H1 (cell line): ENCODE data around the gene MGAT4B. TPM values are rescaled to one million over a fixed set of nuclear protein-coding genes. Genes with fewer than 3 reads are reported as not detected.

Source experiments
- CTCF ChIA-PET: fragments of 300-600 bp; sonication (Branson Sonifier 250); formaldehyde crosslinking; loops from one replicate; lab custom pipeline; 2021; ENCODE audit not compliant: partially characterized antibody; lab: Charles Lee
- POLR2A ChIA-PET: fragments of 300-600 bp; sonication (Branson Sonifier 250); formaldehyde crosslinking; loops from one replicate; lab custom pipeline; 2021; ENCODE audit warnings: inconsistent platforms; ENCODE audit not compliant: partially characterized antibody; lab: Charles Lee
- DNase-seq, 2 experiments: peaks; one replicate each; pipeline versions ENCODE4 v3.0.0 to v3.0.0-alpha.2; 2010 to 2022; ENCODE audit warnings: low spot score in 2 of 2, low read depth in 1 of 2, mixed read lengths in 1 of 2
- FAIRE-seq: peaks from 2 replicates; lab custom pipeline; 2011; peaks lifted over from hg19 to GRCh38; lab: Jason Lieb, UNC
- H2AFZ ChIP-seq: 2 replicates; pipeline ENCODE4 v1.8.1; 2012; ENCODE audit warnings: low read length, inconsistent platforms
- H2AK5ac ChIP-seq: 2 replicates; pipeline ENCODE4 v1.6.1; 2013; ENCODE audit warnings: low read depth, low read length
- H2BK120ac ChIP-seq: replicated peaks from 2 replicates; pipeline ENCODE3; 2013; ENCODE audit warnings: low read depth, low read length, inconsistent platforms
- H2BK12ac ChIP-seq: 2 replicates; pipeline ENCODE4 v1.6.1; 2013; ENCODE audit warnings: low read depth, low read length
- H2BK15ac ChIP-seq: 2 replicates; pipeline ENCODE4 v1.6.1; 2013; ENCODE audit warnings: low read length
- H2BK20ac ChIP-seq: 2 replicates; pipeline ENCODE4 v1.6.1; 2013; ENCODE audit warnings: low read length
- H2BK5ac ChIP-seq: 2 replicates; pipeline ENCODE4 v1.6.1; 2013; ENCODE audit warnings: low read depth, low read length
- H3K14ac ChIP-seq: 2 replicates; pipeline ENCODE4 v1.6.1; 2013; ENCODE audit warnings: inconsistent platforms; ENCODE audit not compliant: insufficient read length
- H3K18ac ChIP-seq: 2 replicates; pipeline ENCODE4 v1.6.1; 2013; ENCODE audit warnings: low read length; ENCODE audit errors: extremely low read depth
- H3K23ac ChIP-seq: 2 replicates; pipeline ENCODE4 v1.6.1; 2013; ENCODE audit warnings: inconsistent platforms; ENCODE audit not compliant: insufficient read length
- H3K23me2 ChIP-seq: 2 replicates; pipeline ENCODE4 v1.6.1; 2013; ENCODE audit warnings: low read depth, low read length
- H3K27ac ChIP-seq: 2 replicates; pipeline ENCODE4 v1.6.1; 2011; ENCODE audit warnings: low read depth, low read length, inconsistent platforms
- H3K27me3 ChIP-seq, 4 experiments: replicated peaks in 1 of 4; 1 replicate in 1 of 4; 2 replicates in 3 of 4; pipeline versions ENCODE4 v1.6.1 to v1.8.1; 2011 to 2013; ENCODE audit warnings: low read length in 3 of 4, mild to moderate bottlenecking in 3 of 4, inconsistent platforms in 2 of 4, mixed read lengths in 2 of 4, moderate library complexity in 1 of 4; ENCODE audit not compliant: control insufficient read depth in 3 of 4, insufficient read depth in 3 of 4; ENCODE audit errors: extremely low read depth in 1 of 4
- H3K36me3 ChIP-seq, 4 experiments: 2 replicates each; pipeline versions ENCODE4 v1.6.1 to v1.8.1; 2011 to 2013; ENCODE audit warnings: mild to moderate bottlenecking in 4 of 4, low read length in 3 of 4, moderate library complexity in 2 of 4, control low read depth in 1 of 4, inconsistent platforms in 1 of 4; ENCODE audit not compliant: insufficient read depth in 4 of 4, control insufficient read depth in 2 of 4
- H3K4ac ChIP-seq: replicated peaks from 2 replicates; pipeline ENCODE3; 2013; ENCODE audit warnings: low read length, low read depth, mixed read lengths, inconsistent platforms; ENCODE audit not compliant: insufficient read length
- H3K4me1 ChIP-seq, 4 experiments: replicated peaks in 1 of 4; 1 replicate in 1 of 4; 2 replicates in 3 of 4; pipeline versions ENCODE4 v1.6.1 to v1.8.1; 2011 to 2013; ENCODE audit warnings: low read length in 3 of 4, inconsistent platforms in 2 of 4, mixed read lengths in 1 of 4; ENCODE audit not compliant: insufficient read depth in 4 of 4, control insufficient read depth in 3 of 4
- H3K4me2 ChIP-seq, 2 experiments: 2 replicates each; pipeline versions ENCODE4 v1.6.1 to v1.8.1; 2011 to 2013; ENCODE audit warnings: low read depth in 2 of 2, low read length in 2 of 2, control low read depth in 1 of 2, inconsistent platforms in 1 of 2, mild to moderate bottlenecking in 1 of 2; ENCODE audit not compliant: insufficient read depth in 1 of 2
- H3K4me3 ChIP-seq, 4 experiments: fragments of 200-600, 300-600 bp in 1 of 4; sonication (generic), shearing (Covaris generic), sonication (Bioruptor Twin) in 1 of 4; 2 replicates each; pipeline versions ENCODE4 v1.5.1 to v1.8.1; 2011 to 2016; ENCODE audit warnings: low read length in 4 of 4, low read depth in 3 of 4, control low read depth in 2 of 4, inconsistent platforms in 2 of 4, mild to moderate bottlenecking in 2 of 4, mixed read lengths in 1 of 4, moderate library complexity in 1 of 4; ENCODE audit not compliant: insufficient read depth in 2 of 4; ENCODE audit errors: extremely low read depth in 1 of 4
- H3K56ac ChIP-seq: replicated peaks from 2 replicates; pipeline ENCODE3; 2013; ENCODE audit warnings: low read depth, mild to moderate bottlenecking, mixed read lengths, low read length, inconsistent platforms; ENCODE audit not compliant: insufficient read length
- H3K79me1 ChIP-seq: 2 replicates; pipeline ENCODE4 v1.6.1; 2013; ENCODE audit warnings: low read depth, low read length, control low read depth
- H3K79me2 ChIP-seq, 2 experiments: 2 replicates each; pipeline versions ENCODE4 v1.6.1 to v1.8.1; 2012 to 2013; ENCODE audit warnings: low read length in 2 of 2, mild to moderate bottlenecking in 2 of 2, inconsistent platforms in 1 of 2; ENCODE audit not compliant: insufficient read depth in 2 of 2, control insufficient read depth in 1 of 2
- H3K9ac ChIP-seq, 4 experiments: replicated peaks in 1 of 4; 1 replicate in 1 of 4; 2 replicates in 3 of 4; pipeline versions ENCODE4 v1.6.1 to v1.8.1; 2011 to 2013; ENCODE audit warnings: low read depth in 3 of 4, low read length in 3 of 4, control low read depth in 2 of 4, mild to moderate bottlenecking in 2 of 4, moderate library complexity in 2 of 4, inconsistent platforms in 1 of 4; ENCODE audit errors: extremely low read depth in 1 of 4
- H3K9me3 ChIP-seq, 2 experiments: 2 replicates each; pipeline versions ENCODE4 v1.6.1 to v1.8.1; 2012 to 2013; ENCODE audit warnings: mild to moderate bottlenecking in 2 of 2, moderate library complexity in 2 of 2, control low read depth in 1 of 2, inconsistent platforms in 1 of 2, low read depth in 1 of 2, low read length in 1 of 2, mixed read lengths in 1 of 2; ENCODE audit not compliant: insufficient read depth in 2 of 2
- H4K20me1 ChIP-seq, 2 experiments: replicated peaks in 1 of 2; 2 replicates each; pipeline versions ENCODE3 to v1.8.1; 2011 to 2013; ENCODE audit warnings: inconsistent platforms in 2 of 2, low read length in 2 of 2, mild to moderate bottlenecking in 1 of 2; ENCODE audit not compliant: insufficient read depth in 2 of 2, control insufficient read depth in 1 of 2
- H4K5ac ChIP-seq: 2 replicates; pipeline ENCODE4 v1.6.1; 2013; ENCODE audit warnings: low read length, low read depth, mixed read lengths, inconsistent platforms; ENCODE audit not compliant: insufficient read length
- H4K8ac ChIP-seq: 2 replicates; pipeline ENCODE4 v1.8.0; 2013; ENCODE audit warnings: mild to moderate bottlenecking, moderate library complexity, low read length, inconsistent platforms; ENCODE audit not compliant: insufficient read depth; ENCODE audit errors: extremely low read depth
- H4K91ac ChIP-seq: replicated peaks from 2 replicates; pipeline ENCODE3; 2013; ENCODE audit warnings: low read length, mixed read lengths, inconsistent platforms; ENCODE audit not compliant: insufficient read length
- ATF3 ChIP-seq: IDR thresholded peaks from 2 replicates; pipeline ENCODE4 v1.6.1; 2011; ENCODE audit warnings: low read depth, mild to moderate bottlenecking, low read length; ENCODE audit not compliant: insufficient read depth
- BCL11A ChIP-seq, 2 experiments: IDR thresholded peaks; one replicate each; pipeline ENCODE4 v1.6.1; 2011; ENCODE audit warnings: low read depth in 2 of 2, low read length in 2 of 2, mild to moderate bottlenecking in 2 of 2
- CREB1 ChIP-seq: IDR thresholded peaks from 2 replicates; pipeline ENCODE4 v1.6.1; 2012; ENCODE audit warnings: inconsistent platforms
- EP300 ChIP-seq, 2 experiments: IDR thresholded peaks; 1 replicate in 1 of 2; 2 replicates in 1 of 2; pipeline ENCODE4 v1.6.1; 2011 to 2012; ENCODE audit warnings: low read depth in 2 of 2, low read length in 2 of 2, mild to moderate bottlenecking in 2 of 2, borderline replicate concordance in 1 of 2, inconsistent platforms in 1 of 2, moderate library complexity in 1 of 2
- JUN ChIP-seq: IDR thresholded peaks from 2 replicates; pipeline ENCODE4 v1.6.1; 2011; ENCODE audit warnings: low read depth, mild to moderate bottlenecking, improper control_type of control experiment, low read length
- KDM4A ChIP-seq: IDR thresholded peaks from one replicate; pipeline ENCODE4 v1.7.1; 2012; ENCODE audit warnings: low read depth, mild to moderate bottlenecking, moderate library complexity, low read length, inconsistent platforms; ENCODE audit not compliant: severe bottlenecking
- PHF8 ChIP-seq: fragments of 200-600 bp; sonication (generic); conservative IDR thresholded peaks from 2 replicates; pipeline ENCODE4 v1.7.1; 2012; ENCODE audit warnings: low read depth, mild to moderate bottlenecking, inconsistent platforms, low read length, moderate library complexity
- POLR2A ChIP-seq, 2 experiments: IDR thresholded peaks; 1 replicate in 1 of 2; 2 replicates in 1 of 2; pipeline ENCODE4 v1.6.1; 2011; ENCODE audit warnings: low read depth in 2 of 2, low read length in 2 of 2, mild to moderate bottlenecking in 2 of 2; ENCODE audit errors: control extremely low read depth in 1 of 2
- TAF1 ChIP-seq: IDR thresholded peaks from 2 replicates; pipeline ENCODE4 v1.6.1; 2011; ENCODE audit warnings: mild to moderate bottlenecking, low read depth, low read length
- TAF7 ChIP-seq: optimal IDR thresholded peaks from 2 replicates; pipeline ENCODE3; 2011; ENCODE audit warnings: low read depth, mild to moderate bottlenecking, inconsistent platforms, low read length, moderate library complexity, borderline replicate concordance
- WGBS, 2 experiments: shearing (Covaris generic) in 1 of 2; methylation state at CpG; one replicate each; pipeline versions ENCODE4 v1.1.6 to v1.1.7; 2013 to 2015; ENCODE audit warnings: low lambda C conversion rate in 2 of 2, mixed read lengths in 2 of 2, inconsistent platforms in 1 of 2, low coverage in 1 of 2, missing lambda C conversion rate in 1 of 2; ENCODE audit not compliant: insufficient replicate concordance in 2 of 2, insufficient coverage in 1 of 2, insufficient read length in 1 of 2; ENCODE audit errors: extremely low coverage in 1 of 2, missing lambda C conversion rate in 1 of 2; 5-methylcytosine and 5-hydroxymethylcytosine counted together
- polyA plus RNA-seq, 7 experiments: library from polyadenylated mRNA; depleted of rRNA in 3 of 7; stranded (reverse) in 5 of 7; unstranded in 2 of 7; fragments of >200 nt in 5 of 7; fragments of 200-250 nt in 2 of 7; gene quantifications; 1 replicate in 5 of 7; 2 replicates in 1 of 7; 4 replicates in 1 of 7; pipeline versions ENCODE4 v1.2.1 to v1.2.3, GENCODE V29; 2011 to 2013; ENCODE audit warnings: missing spikeins in 2 of 7, mixed read lengths in 2 of 7
- total RNA-seq: library from RNA; stranded (reverse); fragmentation: NEBNext Ultra II Directional; extraction: Animal tissue kit (Norgen Biotek cat#: 25700); gene quantifications from 2 replicates; pipeline ENCODE4 v1.2.1, GENCODE V29; 2021

MGAT4B gene
- total and polyA plus RNA-seq, 2 of the 8 experiments (the other 6 are each of a cell fraction or from before 2014, with no cell fraction given): 116 to 128 TPM

- H2BK5ac ChIP-seq: peak within 1 kb of the TSS; percentile 96
- H3K27ac ChIP-seq: peak within 1 kb of the TSS; percentile 91
- no peak within 1 kb of the TSS for H2AFZ ChIP-seq
- peak within 1 kb of the TSS; percentile 97 for H2AK5ac ChIP-seq
- peak within 1 kb of the TSS; percentile 100 for H2BK15ac ChIP-seq
- 3% methylated on average over 44 of the region's 81 CpGs; no CpG with 5 or more reads in 1 of the 2 experiments for WGBS, 2 experiments
- no peaks in the 10 kb centered on the region for H3K9me3 ChIP-seq
- peak within 1 kb of the TSS; percentile 78 to 97 (median 88) for H3K9ac ChIP-seq
- H4K8ac ChIP-seq: peak within 1 kb of the TSS; percentile 79
- peaks cover 8% of the 10 kb centered on the region for H3K79me1 ChIP-seq
- ChIA-PET CTCF (interaction anchor here (0.8 to 1.8 kb wide), 6 partner anchors 9 to 48 kb away, joined by 3 to 6 read pairs (median 4); no protein-coding TSS in a partner anchor), POLR2A (interaction anchor here (0.6 to 12.6 kb wide), 19 partner anchors 8 to 215 kb away, joined by 3 to 207 read pairs (median 3); partner anchors contain the start of genes HNRNPH1, LTC4S and MGAT4B)
- peaks cover 8 to 25% of the 10 kb centered on the region in 2 experiments for H4K20me1 ChIP-seq
- H3K4ac ChIP-seq: peak within 1 kb of the TSS; percentile 100
- DNase-seq: peak in 1 of 2 experiments; percentile 88
- peaks cover 4 to 38% (median 33%) of the 10 kb centered on the region in 4 experiments for H3K4me1 ChIP-seq
- H3K36me3 ChIP-seq: peaks cover 6 to 25% (median 20%) of the 10 kb centered on the region in 4 experiments; a peak in 7 of 8 replicates
- peak within 1 kb of the TSS; percentile 82 for H3K56ac ChIP-seq
- H3K14ac ChIP-seq: no peak within 1 kb of the TSS
- peak within 1 kb of the TSS; percentile 98 for H4K91ac ChIP-seq
- H3K23ac ChIP-seq: no peak within 1 kb of the TSS
- peaks cover 0 to 5% (median 2%) of the 10 kb centered on the region in 4 experiments; a peak in 2 of 7 replicates for H3K27me3 ChIP-seq
- peak within 1 kb of the TSS; percentile 97 for H2BK120ac ChIP-seq
- peak within 1 kb of the TSS; percentile 99 for H2BK20ac ChIP-seq
- H3K79me2 ChIP-seq: peaks cover 4 to 28% of the 10 kb centered on the region in 2 experiments; a peak in 2 of 4 replicates
- H3K4me2 ChIP-seq: peak within 1 kb of the TSS; percentile 54 to 81
- H3K4me3 ChIP-seq: peak within 1 kb of the TSS; percentile 75 to 91 (median 83)
- peak within 1 kb of the TSS; percentile 97 for H2BK12ac ChIP-seq
- H3K18ac ChIP-seq: peak within 1 kb of the TSS; percentile 99
- no peak for FAIRE-seq
- peaks cover 15% of the 10 kb centered on the region; the same call in 1 of the 2 replicates for H3K23me2 ChIP-seq
- H4K5ac ChIP-seq: peak within 1 kb of the TSS; percentile 88
- TF ChIP-seq CREB1 (peak; percentile 68; the same call in 1 of the 2 replicates), PHF8 (peak; percentile 94), ATF3 (no peak), TAF1 (peak; percentile 83; the same call in 1 of the 2 replicates), JUN (no peak), TAF7 (no peak), EP300 (IDR thresholded peaks at IDR 0.05; ENCODE audit: borderline replicate concordance in 1 of 2, low read depth in 2 of 2, low read length in 2 of 2) (no peak; a peak in 1 of 3 replicates), BCL11A (IDR thresholded peaks at IDR 0.05; ENCODE audit: low read depth in 2 of 2, low read length in 2 of 2) (no peak), KDM4A (peak; percentile 68), POLR2A (IDR thresholded peaks at IDR 0.05; ENCODE audit: control extremely low read depth in 1 of 2, low read depth in 2 of 2, low read length in 2 of 2) (peak in 1 of 2 experiments; percentile 90; a peak in 1 of 3 replicates)
Measured at GRCh38 chr5:179820483-179821297, 14.0 kb upstream of the MGAT4B start, which contains the start of gene SQSTM1. SQSTM1 (plus strand) TSS chr5:179820905; CDS start chr5:179820937, 32 bp downstream.
